HG02870 (cell line): ENCODE measurements around the gene SPATC1L.

Experiments
- ATAC-seq: cut with Tn5 transposase; IDR thresholded peaks from one replicate; pipeline ENCODE4 v1.9.1; 2021; ENCODE audit warnings: mild to moderate bottlenecking, moderate library complexity; ENCODE audit not compliant: unreplicated experiment

SPATC1L gene

DNA sequence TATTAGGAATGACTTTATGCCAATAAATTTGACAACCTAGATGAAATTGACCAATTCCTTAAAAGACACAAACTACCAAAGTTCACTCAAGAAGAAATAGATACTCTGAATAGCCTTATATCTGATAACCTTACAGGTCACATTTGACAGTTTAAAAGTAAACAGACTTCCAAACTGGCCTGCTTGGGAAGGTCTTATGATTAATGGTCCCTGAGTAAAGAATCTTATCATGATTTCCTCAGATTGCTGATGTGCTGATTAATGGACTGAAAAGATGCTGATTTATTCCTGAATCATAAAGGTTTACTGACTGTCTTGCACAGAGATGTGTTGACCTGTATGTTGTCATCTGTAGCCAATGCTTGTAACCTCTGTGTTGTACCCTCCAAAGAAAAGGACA, 19.2 kb downstream of the SPATC1L start:
- ATAC-seq = no peak

DNA sequence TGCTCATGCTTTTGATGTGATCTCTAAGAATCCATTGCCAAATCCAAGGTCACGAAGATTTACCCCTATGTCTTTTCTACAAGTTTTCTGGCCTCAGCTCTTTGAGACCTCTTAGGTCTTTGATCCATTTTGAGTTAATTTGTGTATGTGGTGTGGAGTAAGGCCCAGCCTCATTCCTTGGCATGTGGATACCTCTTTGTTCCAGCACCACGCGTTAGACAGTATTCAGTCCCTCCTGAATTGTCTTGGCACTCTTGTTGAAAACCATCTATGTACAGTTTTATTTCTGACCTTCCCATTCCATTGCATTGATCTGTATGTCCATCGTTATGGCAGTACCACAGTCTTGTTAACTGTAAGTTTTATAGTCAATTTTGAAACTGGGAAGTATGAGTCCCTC, 20.9 kb downstream of the SPATC1L start:
- ATAC-seq = no peak

DNA sequence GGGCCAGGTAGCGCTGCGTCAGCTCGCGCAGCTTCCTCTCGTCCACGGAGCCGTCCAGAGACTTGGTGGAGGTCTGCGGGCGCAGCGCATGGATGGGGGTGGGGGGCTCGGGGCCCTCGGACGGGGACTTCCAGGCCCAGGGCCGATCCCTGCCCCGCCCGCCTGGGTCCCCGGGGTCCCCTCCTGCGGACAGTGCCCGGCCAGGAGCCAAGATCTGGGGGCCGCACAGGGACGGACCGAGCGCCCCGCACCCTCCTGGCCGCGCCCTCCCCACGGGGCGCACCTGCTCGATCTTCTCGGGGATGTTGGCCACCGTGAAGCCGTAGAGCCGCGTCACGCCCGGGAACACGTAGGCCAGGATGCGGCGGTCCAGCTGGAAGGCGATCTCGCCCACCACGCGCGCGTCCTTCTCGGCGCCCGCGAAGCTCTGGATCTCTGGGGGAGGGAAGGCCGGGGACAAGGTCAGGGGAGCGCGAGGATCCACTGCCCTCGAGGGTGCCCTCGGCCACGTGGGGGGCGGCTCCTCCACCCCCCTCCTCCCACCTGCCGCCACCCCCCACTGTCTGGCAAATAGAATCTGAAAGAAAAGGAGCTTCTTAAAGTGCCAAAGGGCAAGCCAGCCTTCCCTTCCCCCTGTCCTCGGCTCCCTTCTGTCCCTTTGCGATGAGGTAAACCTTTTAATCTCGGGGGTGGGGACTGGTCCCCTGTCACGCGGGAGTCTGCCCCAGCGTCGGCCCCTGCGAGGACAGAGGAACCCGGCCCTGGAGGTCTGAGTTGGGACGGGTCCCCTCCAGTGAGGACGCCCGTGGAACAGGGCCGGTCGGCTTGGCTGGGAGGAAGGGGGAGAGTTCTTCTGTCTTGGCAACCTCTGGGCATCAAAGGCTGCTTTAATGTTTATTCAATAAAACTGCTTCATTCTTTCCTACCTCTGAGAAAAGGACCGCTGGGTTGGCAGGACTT, 22.3 kb downstream of the SPATC1L start:
- ATAC-seq = no peak

DNA sequence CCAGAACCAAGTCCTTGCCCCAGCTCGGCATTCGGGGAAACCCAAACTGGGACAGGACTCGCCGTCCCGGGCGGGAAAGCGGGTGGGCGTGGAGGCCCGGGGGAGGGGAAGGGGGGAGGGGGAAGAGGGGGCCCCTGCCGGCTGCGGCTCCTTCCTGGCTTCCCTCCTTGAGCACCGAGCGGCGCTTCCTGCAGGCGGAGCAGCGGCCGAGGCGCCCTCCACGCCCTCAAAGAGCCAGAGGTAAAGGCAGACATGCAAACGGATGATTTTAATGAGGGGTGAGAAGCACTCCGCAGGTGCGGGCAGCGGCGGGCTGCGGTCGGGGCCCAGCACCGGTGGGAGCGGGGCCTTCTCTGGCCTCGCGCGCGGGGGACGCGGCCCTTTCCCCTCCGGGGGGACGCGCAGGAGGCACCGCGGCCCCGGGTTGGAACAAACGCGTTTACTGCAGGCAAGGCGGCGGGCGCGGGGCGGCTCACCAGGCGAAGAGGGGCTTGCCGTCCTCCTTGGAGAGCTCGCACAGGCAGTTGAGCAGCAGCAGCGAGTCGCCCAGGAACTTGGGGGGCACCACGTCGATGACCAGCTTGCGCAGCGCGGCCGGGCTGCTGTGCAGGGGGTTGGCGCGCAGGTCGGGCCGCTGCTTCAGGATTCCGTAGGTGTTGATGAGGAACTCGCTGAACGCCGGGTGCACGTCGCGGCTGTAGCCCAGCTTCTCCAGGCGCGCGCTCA, 23.2 kb downstream of the SPATC1L start:
- ATAC-seq = no peak

DNA sequence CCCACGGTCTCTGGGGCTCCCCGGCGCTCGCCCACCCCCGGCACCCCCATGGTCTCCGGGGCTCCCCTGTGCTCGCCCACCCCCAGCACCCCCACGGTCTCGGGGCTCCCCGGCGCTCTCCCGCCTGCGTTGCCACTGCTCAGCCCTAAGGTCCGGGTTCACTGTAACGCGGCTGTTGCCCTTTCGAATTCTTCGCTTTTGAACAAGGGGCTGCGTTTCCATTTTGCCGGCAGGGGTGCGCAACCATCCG, 23.7 kb downstream of the SPATC1L start:
- no peak for ATAC-seq

DNA sequence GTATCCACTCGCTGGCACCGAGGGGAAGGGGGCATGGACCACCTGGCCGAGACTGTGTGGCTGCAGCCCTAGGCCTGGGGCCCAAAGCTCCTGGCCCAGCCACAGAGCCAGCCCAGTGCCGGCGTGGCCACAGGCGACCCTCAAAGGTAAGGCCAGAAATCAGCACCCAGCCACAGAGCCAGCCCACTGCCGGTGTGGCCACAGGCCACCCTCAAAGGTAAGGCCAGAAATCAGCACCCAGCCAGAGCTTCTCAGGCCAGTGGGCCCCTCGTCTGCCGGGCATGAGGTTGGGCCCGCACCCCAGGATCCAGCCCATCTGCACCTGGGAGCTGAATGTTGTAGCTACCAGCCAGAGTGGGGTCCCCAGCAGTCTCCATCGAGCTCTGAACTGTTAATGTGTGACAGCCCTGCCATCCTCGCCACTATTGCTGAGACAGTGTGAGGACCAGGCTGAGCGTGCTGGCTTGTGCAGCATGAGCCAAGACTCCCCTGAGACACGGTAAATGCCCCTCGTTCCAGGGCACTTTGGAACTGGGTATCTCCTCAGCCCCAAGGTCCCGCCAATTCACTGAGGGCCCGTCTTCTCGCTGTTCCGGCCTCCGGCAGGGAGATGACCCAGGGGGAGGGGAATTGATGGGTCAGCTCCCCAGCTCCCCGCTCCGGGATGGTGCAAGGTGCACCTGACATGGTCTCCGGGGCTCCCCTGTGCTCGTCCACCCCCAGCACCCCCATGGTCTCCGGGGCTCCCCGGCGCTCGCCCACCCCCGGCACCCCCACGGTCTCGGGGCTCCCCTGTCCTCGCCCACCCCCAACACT, 24.2 kb downstream of the SPATC1L start:
- no peak for ATAC-seq

DNA sequence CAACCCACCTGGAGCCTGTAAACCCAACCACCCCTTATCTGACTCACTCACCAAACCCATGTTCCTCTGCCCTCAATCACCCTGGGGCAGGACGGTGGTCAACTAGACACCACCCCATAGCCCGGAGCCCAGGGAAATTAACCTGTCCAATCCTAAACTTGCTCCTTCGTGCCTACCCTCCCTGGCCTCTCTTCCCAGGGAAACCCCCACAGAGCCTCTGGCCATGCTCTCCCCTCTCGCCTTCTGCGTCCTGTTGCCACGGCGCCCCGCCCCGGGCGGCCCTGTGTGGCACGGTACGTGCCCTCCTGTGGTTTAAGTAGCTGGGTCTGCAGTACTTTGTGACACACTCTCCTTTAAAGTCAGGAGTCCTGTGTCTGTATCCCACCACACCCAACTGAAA, 24.9 kb downstream of the SPATC1L start:
- ATAC-seq = no peak

DNA sequence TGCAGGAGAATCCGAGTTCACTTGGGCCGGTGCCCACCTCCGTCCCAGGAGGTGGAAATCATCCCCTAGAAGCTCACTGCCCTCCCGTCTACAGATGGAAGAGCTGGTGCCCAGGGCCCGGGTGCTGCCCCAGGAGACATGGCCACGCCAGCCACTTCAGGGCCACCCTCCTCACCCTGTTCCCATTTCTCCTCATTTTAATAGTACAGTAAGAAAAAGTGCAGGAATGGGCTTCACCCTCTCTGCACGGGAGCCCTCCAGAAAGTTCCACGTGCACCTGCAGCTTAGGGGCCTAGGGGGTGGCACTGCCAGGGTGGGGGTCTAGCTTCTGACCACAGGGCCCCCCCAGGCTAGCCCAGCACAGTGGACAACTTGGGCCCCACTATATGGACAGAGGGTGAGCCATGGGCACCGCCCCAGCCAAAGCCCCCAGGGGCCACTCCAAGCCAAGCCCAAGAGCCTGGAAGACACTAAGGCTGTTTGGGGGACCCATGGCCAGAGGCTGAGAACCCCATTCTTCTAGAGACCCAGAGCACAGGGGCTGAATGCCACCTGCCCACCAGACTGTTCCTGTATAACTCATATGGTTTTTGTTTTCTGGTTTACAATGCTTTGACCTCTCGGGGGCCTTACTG, 25.5 kb downstream of the SPATC1L start:
- no peak for ATAC-seq

DNA sequence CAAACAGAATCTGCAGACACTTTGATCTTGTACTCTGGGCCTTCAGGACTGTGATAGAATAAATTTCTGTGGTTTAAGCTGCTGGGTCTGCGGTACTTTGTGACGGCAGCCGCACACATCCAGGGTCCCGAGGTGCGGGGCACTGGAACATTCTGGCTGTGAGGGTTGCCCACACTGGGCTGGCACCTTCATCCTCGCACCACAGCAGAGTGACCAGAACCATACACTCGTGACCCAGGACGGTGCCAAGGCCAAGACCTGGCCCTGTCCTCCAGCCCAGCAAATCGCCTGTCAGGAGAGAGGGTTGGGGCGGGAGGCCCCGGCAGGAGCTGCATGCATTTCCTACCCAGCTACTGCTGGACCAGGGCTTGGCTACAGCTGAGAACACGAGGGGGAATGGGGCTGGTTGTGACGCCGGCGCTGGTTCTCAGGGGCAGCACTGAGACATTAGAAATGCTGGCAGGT, 26.2 kb downstream of the SPATC1L start:
- ATAC-seq = no peak

DNA sequence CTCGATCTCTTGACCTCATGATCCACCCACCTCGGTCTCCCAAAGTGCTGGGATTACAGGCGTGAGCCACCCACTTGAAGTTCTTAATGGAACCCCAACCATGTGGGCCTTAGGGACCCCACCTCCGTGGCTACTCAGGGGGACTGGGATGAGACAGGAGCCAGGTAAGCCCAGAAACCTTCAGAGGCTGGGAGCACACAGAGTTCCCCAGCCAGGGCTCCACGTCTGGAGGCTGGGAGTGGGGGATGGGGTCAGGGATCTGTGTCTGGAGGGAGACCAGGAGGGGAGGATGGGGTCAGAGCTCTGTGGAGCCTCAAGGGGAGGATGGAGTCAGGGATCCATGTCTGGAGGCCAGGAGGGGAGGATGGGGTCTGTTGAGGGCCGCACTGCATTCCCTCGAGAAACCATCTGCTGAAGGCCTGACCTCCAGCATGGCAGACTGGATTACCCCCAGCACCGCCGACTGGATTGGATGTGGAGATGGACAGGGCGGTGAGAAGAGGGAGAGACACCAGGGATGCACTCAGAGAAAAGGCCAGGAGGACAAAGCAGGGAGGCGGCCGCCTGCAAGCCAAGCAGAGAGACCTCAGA, 26.8 kb downstream of the SPATC1L start:
- no peak for ATAC-seq

DNA sequence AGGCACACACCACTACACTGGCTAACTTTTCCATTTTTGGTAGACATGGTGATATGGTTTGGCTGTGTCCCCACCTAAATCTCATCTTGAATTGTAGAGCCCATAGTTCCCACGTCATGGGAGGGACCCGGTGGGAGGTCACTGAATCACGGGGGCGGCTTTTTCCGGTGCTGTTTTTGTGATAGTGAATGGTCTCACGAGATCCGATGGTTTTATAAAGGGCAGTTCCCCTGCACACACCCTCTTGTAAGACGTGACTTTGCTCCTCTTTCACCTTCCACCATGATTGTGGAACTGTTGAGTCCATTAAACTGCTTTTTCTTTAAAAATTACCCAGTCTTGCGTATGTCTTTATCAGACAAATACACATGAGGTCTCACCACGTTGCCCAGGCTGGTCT, 27.6 kb downstream of the SPATC1L start:
- no peak for ATAC-seq

DNA sequence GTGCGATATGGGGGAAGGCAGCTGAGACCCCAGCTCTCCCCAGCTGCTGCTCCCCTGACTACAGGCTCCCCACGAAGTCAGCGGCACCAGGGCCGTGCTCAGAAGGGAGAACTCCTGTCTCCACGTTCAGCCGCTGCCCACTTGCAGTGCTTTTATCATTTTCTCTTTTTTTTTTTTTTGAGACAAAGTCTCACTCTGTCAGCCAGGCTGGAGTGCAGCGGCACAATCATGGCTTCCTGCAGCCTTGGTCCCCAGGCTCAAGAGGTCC, 27.9 kb downstream of the SPATC1L start:
- ATAC-seq = no peak

DNA sequence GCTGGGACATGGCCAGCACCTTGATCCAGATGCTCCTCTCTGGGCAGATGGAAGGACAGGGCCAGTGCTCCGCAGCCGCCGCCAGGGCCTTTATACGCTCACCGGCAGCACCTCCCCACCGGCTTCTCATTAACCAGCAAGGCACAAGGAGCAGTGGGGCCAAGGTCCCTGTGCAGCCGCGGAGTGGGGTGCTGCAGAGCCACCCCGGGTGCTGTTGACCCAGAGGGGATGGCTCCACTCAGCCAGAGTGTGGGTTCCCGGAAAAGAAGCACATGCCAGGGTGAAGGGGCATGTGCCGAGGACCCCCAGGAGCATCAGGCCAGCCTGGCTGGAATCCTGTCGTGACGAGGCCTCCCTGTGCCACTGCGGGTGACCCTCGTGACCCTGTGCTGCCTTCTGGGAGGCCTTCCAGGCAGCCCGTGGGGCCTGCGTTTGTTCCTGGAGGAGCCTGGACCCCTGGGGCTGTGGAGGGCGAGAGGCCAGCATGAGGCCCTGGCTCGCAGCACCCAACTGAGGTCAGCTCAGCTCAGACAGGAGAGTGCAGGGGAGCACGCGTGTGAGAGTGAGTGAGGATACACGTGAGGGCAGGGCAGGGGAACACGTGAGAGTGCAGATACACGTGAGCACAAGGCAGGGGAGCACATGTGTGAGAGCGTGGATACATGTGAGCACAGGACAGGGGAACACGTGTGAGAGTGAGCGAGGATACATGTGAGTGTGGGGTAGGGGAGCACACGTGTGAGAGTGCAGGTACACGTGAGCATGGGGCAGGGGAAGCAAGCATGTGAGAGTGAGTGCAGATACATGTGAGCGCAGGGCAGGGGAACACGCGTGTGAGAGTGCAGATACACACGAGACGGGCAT, 28.5 kb downstream of the SPATC1L start, which contains the start of gene FTCD:
Gene FTCD (minus strand): TSS at position 66 of the 864 bp plus-strand sequence. CDS start 56 bp downstream, at position 10.
- ATAC-seq = no peak

DNA sequence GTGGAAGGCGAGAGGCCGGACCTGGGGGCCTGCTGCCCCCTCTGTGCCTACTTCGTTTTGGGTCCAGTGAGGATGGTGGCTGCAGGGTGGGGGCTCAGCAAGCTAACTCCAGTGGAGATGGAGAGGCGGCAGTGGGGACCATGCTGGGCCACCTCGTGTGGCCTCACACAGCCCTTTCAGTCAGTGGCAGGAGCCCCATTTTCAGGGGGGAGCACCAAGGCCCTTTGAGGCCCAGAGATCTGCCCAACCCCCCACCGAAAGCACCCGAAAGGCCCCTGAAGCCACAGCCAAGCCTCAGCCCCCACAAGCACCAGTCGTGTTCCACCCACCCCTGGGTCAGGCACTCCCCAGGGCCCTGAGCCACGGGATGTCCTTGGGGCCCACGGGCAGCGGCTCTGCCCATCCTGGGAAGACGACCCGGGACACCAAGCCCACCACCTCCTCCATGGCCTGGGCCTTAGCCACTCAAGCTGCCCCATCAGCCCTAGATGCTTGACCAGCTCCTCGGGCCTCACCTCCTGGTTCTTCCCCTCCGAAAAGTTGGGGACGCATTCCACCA, 29.2 kb downstream of the SPATC1L start:
- ATAC-seq = no peak

DNA sequence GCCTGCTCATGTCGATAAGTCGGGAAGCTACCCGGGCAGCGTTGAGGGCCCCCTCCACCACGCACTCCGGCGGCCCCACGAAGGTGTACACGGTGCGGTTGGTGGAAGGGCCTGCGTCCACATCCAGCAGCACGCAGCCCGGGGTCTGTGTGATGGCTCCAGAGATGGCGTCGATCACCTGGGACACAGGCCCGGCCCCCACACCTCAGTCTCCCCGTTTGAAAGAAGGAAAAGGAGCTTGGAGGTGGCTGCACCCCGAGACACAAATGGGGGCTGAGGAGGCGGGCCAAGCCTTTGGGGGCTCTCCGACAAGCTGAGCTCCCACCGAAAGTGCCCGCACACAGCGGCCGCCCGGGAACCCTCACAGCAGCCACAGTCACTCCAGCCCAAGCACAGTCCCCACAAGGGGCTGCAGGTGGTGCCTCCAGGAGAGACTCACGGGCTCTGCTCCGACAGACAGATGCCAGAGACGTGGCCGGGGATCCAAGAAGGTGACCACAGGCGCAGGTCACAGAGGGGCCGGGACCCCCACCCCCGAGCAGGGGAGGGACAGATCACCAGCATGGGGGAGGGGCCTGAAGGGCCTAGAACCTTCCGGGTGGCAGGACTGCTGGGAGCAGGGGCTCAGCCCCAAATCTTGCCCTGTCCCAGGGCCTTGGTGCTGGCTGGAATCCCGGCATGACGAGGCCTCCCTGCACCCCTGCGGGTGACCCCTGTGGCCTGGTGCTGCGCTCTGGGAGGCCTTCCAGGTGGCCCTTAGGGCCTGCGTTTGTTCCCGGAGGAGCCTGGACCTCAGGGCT, 29.9 kb downstream of the SPATC1L start:
- no peak for ATAC-seq

DNA sequence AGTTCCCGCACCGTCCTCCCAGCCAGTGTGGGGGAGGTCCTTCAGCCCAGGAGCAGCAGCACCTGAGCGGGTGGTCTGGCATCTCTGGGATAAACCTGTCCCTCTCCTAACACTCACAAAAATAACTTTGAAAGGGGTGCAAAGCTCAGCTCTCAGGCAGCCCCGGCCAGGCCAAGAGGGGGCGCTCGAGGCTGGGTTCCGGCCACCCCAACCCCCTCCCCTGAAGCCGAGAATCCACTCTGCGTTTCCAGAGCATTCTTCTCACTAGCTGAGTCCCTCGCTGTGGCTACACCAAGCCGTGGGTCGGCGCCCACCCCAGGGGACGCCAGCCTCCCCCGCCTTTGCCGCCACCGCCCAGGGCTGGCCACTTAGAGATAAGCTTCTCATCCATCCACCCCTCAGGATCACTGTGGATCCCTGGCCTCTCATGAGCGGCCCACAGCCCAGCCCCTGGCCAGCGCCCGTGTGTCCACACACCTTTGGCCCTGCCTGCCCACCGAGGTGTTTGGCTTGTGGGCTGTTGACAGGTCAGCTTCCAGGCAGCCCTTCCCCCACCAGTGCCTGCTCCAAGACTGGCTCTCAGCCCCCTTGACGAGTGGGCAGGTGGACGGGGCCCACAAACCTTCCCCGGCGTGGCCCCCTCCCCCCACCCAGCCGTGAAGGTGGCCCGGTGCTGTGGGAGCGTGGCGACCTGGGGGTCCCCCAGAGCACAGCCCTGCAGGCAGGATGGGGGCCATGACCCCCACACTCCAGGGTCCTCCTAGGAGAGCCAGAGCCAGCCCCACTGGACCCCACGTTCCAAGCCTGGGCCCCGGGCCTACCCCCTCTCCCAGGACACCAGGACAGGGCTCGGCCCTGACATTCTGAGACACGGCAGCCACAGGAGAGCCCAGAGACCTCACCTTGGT, 30.8 kb downstream of the SPATC1L start:
- no peak for ATAC-seq

DNA sequence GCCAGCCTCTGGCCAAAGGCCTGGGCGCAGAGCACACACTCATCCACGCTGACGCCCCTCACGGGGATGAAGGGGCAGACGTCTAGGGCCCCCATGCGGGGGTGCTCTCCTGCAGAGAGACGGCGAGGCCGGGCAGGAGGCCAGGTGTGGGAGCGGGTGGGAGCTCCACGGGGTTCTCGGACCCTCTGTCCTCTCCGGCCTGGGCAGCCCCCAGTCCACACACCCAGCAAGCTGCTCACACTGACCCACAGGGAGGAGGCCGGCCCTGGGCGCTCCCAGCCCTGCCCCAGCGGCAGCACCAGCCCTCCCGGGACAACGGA, 31.4 kb downstream of the SPATC1L start:
- no peak for ATAC-seq
